ENCODE results near the gene THG1L.
A peak's percentile ranks its signal among the peaks of the same experiment; 100 is the strongest.

The THG1L gene

GRCh38 chr5:157741131-157741530, 9.9 kb downstream of the THG1L start:
- Histone ChIP-seq H3K27ac (ENCODE audit: low read length) (no peak overlapping the region), H3K27me3 (ENCODE audit: control insufficient read depth, insufficient read depth, low read length) (peaks cover 7% of the 10 kb centered on the region; the same call in 1 of the 2 replicates), H3K9me3 (ENCODE audit: control insufficient read depth, insufficient read depth, low read length) (no peaks in the 10 kb centered on the region), H3K4me1 (ENCODE audit: control insufficient read depth, insufficient read depth, low read length) (peaks cover 4% of the 10 kb centered on the region; the same call in 1 of the 2 replicates), H3K36me3 (ENCODE audit: control insufficient read depth, insufficient read depth, low read length) (peaks cover 11% of the 10 kb centered on the region; the same call in 1 of the 2 replicates), H3K4me3 (ENCODE audit: low read length) (no peak overlapping the region)
- no CpG with 5 or more reads among the region's 4 CpGs for whole genome bisulfite sequencing (ENCODE audit: insufficient coverage, insufficient read length)
- no peak for DNase-seq (ENCODE audit: low read depth, low spot score)

DNA sequence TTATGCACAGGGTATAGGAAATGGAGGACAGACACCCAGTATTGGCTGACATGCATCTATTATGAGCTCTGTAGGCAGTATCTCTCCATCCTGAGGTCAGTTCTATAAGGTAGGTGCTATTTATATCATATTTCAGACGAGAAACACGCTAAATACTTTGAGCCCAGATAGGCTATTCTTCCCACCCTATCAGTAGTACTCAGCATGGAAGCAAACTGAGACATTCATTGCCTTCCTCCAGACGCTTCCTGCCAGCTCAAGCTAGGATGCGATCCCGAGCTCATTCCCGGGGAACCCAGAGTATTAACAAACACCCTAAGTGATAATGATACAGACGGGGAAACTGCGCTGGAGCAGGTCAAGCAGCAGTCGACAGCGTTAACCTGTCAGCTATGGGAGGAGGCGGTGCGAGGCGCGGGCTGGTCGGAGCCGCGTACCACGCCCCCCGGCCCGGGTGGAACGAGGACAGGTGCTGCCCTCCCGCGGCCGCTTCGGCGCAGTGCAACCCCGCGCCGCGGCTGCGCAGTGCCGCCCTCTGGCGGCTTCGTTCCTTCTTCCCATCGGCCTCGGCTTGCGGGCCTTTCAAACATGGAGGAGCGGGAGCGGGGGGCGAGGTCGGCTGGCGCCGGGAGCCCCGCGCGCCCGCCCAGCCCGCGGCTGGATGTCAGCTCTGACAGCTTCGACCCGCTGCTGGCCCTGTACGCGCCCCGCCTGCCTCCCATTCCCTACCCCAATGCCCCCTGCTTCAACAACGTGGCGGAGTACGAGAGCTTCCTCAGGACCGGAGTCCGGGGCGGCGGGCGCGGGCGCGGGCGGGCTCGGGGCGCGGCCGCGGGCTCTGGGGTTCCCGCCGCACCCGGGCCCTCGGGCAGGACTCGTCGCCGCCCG, 12.2 kb downstream of the THG1L start, which contains the start of gene LSM11:
TSS of gene LSM11 (plus strand) at position 550 of the 888 bp plus-strand sequence. CDS start at position 589, 39 bp downstream.
- Histone ChIP-seq H3K4me3 (ENCODE audit: low read length) (peak within 1 kb of the TSS; percentile 90), H3K4me1 (ENCODE audit: control insufficient read depth, insufficient read depth, low read length) (peaks cover 4% of the 10 kb centered on the region; the same call in 1 of the 2 replicates), H3K36me3 (ENCODE audit: control insufficient read depth, insufficient read depth, low read length) (peaks cover 5% of the 10 kb centered on the region; the same call in 1 of the 2 replicates), H3K27me3 (ENCODE audit: control insufficient read depth, insufficient read depth, low read length) (peaks cover 7% of the 10 kb centered on the region; the same call in 1 of the 2 replicates), H3K27ac (ENCODE audit: low read length) (no peak within 1 kb of the TSS), H3K9me3 (ENCODE audit: control insufficient read depth, insufficient read depth, low read length) (no peaks in the 10 kb centered on the region)
- DNase-seq (ENCODE audit: low read depth, low spot score), result peak; percentile 50
- WGBS (ENCODE audit: insufficient coverage, insufficient read length), result no CpG with 5 or more reads among the region's 79 CpGs

GRCh38 chr5:157744051-157745011, 13.1 kb downstream of the THG1L start:
- peaks cover 7% of the 10 kb centered on the region; the same call in 1 of the 2 replicates for H3K27me3 ChIP-seq (ENCODE audit: control insufficient read depth, insufficient read depth, low read length)
- no CpG with 5 or more reads among the region's 56 CpGs for WGBS (ENCODE audit: insufficient coverage, insufficient read length)
- H3K4me3 ChIP-seq (ENCODE audit: low read length), result peak overlapping the region; percentile 90
- DNase-seq (ENCODE audit: low read depth, low spot score), result no peak
- peaks cover 4% of the 10 kb centered on the region; the same call in 1 of the 2 replicates for H3K4me1 ChIP-seq (ENCODE audit: control insufficient read depth, insufficient read depth, low read length)
- H3K9me3 ChIP-seq (ENCODE audit: control insufficient read depth, insufficient read depth, low read length), result no peaks in the 10 kb centered on the region
- no peak overlapping the region for H3K27ac ChIP-seq (ENCODE audit: low read length)
- peaks cover 4% of the 10 kb centered on the region; the same call in 1 of the 2 replicates for H3K36me3 ChIP-seq (ENCODE audit: control insufficient read depth, insufficient read depth, low read length)

GRCh38 chr5:157745041-157745456, 13.8 kb downstream of the THG1L start:
- no CpG with 5 or more reads among the region's 4 CpGs for WGBS (ENCODE audit: insufficient coverage, insufficient read length)
- no peak for DNase-seq (ENCODE audit: low read depth, low spot score)
- no peak overlapping the region for H3K27ac ChIP-seq (ENCODE audit: low read length)
- H3K36me3 ChIP-seq (ENCODE audit: control insufficient read depth, insufficient read depth, low read length), result no peaks in the 10 kb centered on the region
- H3K4me1 ChIP-seq (ENCODE audit: control insufficient read depth, insufficient read depth, low read length), result peaks cover 4% of the 10 kb centered on the region; the same call in 1 of the 2 replicates
- no peak overlapping the region for H3K4me3 ChIP-seq (ENCODE audit: low read length)
- peaks cover 7% of the 10 kb centered on the region; the same call in 1 of the 2 replicates for H3K27me3 ChIP-seq (ENCODE audit: control insufficient read depth, insufficient read depth, low read length)
- H3K9me3 ChIP-seq (ENCODE audit: control insufficient read depth, insufficient read depth, low read length), result no peaks in the 10 kb centered on the region

- Histone ChIP-seq H3K9me3 (ENCODE audit: control insufficient read depth, insufficient read depth, low read length) (no peaks in the 10 kb centered on the region), H3K36me3 (ENCODE audit: control insufficient read depth, insufficient read depth, low read length) (no peaks in the 10 kb centered on the region), H3K4me1 (ENCODE audit: control insufficient read depth, insufficient read depth, low read length) (peaks cover 4% of the 10 kb centered on the region; the same call in 1 of the 2 replicates), H3K4me3 (ENCODE audit: low read length) (no peak overlapping the region), H3K27me3 (ENCODE audit: control insufficient read depth, insufficient read depth, low read length) (peaks cover 7% of the 10 kb centered on the region; the same call in 1 of the 2 replicates), H3K27ac (ENCODE audit: low read length) (no peak overlapping the region)
- WGBS (ENCODE audit: insufficient coverage, insufficient read length), result no CpG with 5 or more reads among the region's 6 CpGs
- DNase-seq (ENCODE audit: low read depth, low spot score), result no peak
These were observed 16.0 kb downstream of the THG1L start for GRCh38 chr5:157747173-157747740.

DNA sequence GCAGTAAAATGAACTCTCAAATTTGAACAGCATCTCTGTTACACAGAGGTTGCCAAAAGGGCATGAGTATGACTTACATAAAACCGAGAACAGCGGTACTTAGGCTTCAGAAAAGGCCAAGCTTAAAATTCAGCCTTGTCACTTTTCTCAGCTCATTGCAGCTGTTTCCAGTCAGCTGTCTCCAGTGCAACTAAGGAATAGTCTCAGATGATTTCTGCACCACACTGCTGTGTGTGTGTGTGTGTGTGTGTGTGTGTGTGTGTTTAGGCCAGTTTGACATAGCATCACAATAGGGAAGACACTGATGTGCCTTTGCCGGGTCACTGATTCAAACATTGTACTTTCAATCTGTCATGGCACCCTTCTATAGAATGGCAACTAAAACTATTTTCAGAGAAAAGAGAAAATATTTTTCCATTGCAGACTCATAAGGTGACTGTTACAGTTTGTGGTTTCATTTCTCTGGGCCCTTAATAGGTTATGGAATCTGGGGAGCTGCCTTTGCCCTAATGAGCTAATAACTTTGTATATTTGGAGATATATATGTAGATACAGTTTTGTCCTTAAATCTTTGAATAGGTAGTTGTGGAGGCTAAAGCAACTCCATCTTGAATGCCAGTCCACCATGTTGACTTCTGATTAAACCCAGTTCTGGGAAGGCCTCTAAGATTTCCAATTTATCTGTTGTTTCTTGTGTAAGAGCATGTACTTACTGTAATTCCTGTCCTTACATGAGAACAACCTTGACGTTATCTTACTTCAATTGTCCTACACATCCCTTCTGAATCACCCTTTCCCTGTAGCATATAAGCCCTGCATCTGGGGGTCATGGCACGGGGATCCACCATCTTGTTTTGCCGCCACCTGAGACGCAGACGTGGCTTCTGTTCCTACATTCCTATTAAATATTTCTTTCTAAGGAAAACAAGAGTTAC, 16.8 kb downstream of the THG1L start:
- Histone ChIP-seq H3K36me3 (ENCODE audit: control insufficient read depth, insufficient read depth, low read length) (no peaks in the 10 kb centered on the region), H3K27me3 (ENCODE audit: control insufficient read depth, insufficient read depth, low read length) (peaks cover 7% of the 10 kb centered on the region; the same call in 1 of the 2 replicates), H3K4me1 (ENCODE audit: control insufficient read depth, insufficient read depth, low read length) (peaks cover 4% of the 10 kb centered on the region; the same call in 1 of the 2 replicates), H3K27ac (ENCODE audit: low read length) (no peak overlapping the region), H3K4me3 (ENCODE audit: low read length) (no peak overlapping the region), H3K9me3 (ENCODE audit: control insufficient read depth, insufficient read depth, low read length) (no peaks in the 10 kb centered on the region)
- no CpG with 5 or more reads among the region's 8 CpGs for WGBS (ENCODE audit: insufficient coverage, insufficient read length)
- no peak for DNase-seq (ENCODE audit: low read depth, low spot score)

DNA sequence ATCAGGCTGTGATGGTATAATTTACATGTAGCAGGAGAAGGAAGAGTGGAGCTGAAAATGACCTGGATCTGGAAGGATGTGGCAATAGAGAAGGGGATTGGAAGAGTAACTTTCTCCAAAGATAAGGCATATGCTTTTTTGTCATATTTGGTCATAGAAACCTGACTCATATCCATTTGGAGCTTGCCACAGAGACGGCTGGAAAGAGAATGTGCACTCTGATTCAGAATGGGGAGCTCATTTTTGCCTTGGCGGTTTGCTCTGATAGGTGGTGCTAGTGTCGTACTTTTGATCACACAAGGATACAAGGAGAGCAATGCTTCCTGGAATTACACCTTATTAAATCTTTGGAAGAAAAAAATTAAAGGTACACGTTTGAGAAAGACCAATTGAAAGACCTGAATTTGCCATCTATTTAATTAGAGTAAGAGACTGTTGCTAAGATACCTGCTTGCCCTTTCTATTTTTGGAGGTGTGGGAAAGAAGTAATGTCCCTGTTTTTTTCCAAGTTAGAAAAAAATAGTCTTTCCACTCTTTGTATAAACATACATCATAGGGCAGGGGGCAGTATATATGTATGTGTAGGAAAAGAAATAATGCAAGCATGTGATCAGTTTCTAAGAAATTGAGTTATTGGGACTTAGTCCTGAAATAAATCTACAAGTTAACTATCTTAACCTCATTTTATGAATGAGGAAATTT, 17.7 kb downstream of the THG1L start:
- H3K36me3 ChIP-seq (ENCODE audit: control insufficient read depth, insufficient read depth, low read length), result no peaks in the 10 kb centered on the region
- H3K27ac ChIP-seq (ENCODE audit: low read length), result no peak overlapping the region
- peaks cover 7% of the 10 kb centered on the region; the same call in 1 of the 2 replicates for H3K27me3 ChIP-seq (ENCODE audit: control insufficient read depth, insufficient read depth, low read length)
- no peaks in the 10 kb centered on the region for H3K9me3 ChIP-seq (ENCODE audit: control insufficient read depth, insufficient read depth, low read length)
- no peak for DNase-seq (ENCODE audit: low read depth, low spot score)
- peaks cover 4% of the 10 kb centered on the region; the same call in 1 of the 2 replicates for H3K4me1 ChIP-seq (ENCODE audit: control insufficient read depth, insufficient read depth, low read length)
- WGBS (ENCODE audit: insufficient coverage, insufficient read length), result no CpG with 5 or more reads among the region's 4 CpGs
- H3K4me3 ChIP-seq (ENCODE audit: low read length), result no peak overlapping the region

DNA sequence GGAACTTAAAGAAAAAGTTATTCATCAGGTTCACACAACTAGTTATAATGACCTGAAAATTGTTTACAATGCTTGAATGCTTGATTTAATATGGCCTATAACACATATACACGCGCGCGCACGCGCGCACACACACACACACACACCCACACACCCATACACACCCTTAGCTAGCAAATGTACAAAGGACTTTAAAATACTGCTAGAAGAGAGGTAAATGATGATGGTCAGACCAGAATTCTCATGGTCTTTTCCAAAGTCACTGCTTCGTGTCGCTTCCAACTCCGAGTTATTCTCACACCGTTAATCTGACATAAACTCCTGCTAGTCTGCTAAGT, 18.2 kb downstream of the THG1L start:
- no peak overlapping the region for H3K4me3 ChIP-seq (ENCODE audit: low read length)
- no peaks in the 10 kb centered on the region for H3K36me3 ChIP-seq (ENCODE audit: control insufficient read depth, insufficient read depth, low read length)
- no peak for DNase-seq (ENCODE audit: low read depth, low spot score)
- no CpG with 5 or more reads among the region's 11 CpGs for WGBS (ENCODE audit: insufficient coverage, insufficient read length)
- H3K4me1 ChIP-seq (ENCODE audit: control insufficient read depth, insufficient read depth, low read length), result peaks cover 3% of the 10 kb centered on the region; the same call in 1 of the 2 replicates
- no peak overlapping the region for H3K27ac ChIP-seq (ENCODE audit: low read length)
- peaks cover 4% of the 10 kb centered on the region; the same call in 1 of the 2 replicates for H3K27me3 ChIP-seq (ENCODE audit: control insufficient read depth, insufficient read depth, low read length)
- no peaks in the 10 kb centered on the region for H3K9me3 ChIP-seq (ENCODE audit: control insufficient read depth, insufficient read depth, low read length)

DNA sequence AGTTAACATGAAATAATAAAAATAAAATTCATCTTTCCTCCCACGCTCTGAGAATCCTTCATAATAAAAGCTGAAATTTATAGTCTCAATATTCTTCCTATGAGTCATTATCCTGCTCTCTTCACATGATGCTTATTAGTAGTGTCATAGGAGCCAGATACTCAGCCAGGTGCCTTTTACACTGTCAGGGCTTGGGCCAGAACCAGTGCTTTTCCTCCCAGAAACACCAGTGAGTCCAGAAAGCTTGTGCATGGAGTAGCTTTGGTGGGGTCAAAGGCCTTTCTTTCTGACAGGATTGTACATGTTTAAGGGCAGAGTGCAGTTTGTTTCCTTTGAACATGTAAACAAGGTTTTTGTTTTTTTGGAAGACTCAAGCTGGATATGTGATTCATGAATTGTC, 19.1 kb downstream of the THG1L start:
- DNase-seq (ENCODE audit: low read depth, low spot score), result no peak
- H3K9me3 ChIP-seq (ENCODE audit: control insufficient read depth, insufficient read depth, low read length), result no peaks in the 10 kb centered on the region
- H3K36me3 ChIP-seq (ENCODE audit: control insufficient read depth, insufficient read depth, low read length), result no peaks in the 10 kb centered on the region
- H3K4me3 ChIP-seq (ENCODE audit: low read length), result no peak overlapping the region
- WGBS (ENCODE audit: insufficient coverage, insufficient read length), result no CpG with 5 or more reads among the region's 1 CpG
- H3K27me3 ChIP-seq (ENCODE audit: control insufficient read depth, insufficient read depth, low read length), result no peaks in the 10 kb centered on the region
- H3K27ac ChIP-seq (ENCODE audit: low read length), result no peak overlapping the region
- H3K4me1 ChIP-seq (ENCODE audit: control insufficient read depth, insufficient read depth, low read length), result no peaks in the 10 kb centered on the region
